NB4 (cell line): Measurements from ENCODE around the gene UST.

Experiments used
- DNase-seq: peaks from one replicate; pipeline ENCODE4 v3.0.0; 2010; ENCODE audit warnings: low read depth
- H3K4me3 ChIP-seq: one replicate; pipeline ENCODE4 v1.5.1; 2011; ENCODE audit warnings: mild to moderate bottlenecking, low read depth, low read length, moderate library complexity
- CTCF ChIP-seq: IDR thresholded peaks from one replicate; pipeline ENCODE4 v1.5.1; 2012; ENCODE audit warnings: low read depth, low read length
- MAX ChIP-seq: IDR thresholded peaks from 2 replicates; pipeline ENCODE4 v1.6.1; 2011; ENCODE audit warnings: low read depth, low read length
- MYC ChIP-seq: IDR thresholded peaks from 2 replicates; pipeline ENCODE4 v1.6.1; 2011; ENCODE audit warnings: low read depth, low read length
- POLR2A ChIP-seq: IDR thresholded peaks from 2 replicates; pipeline ENCODE4 v1.6.1; 2011; ENCODE audit warnings: mild to moderate bottlenecking; ENCODE audit not compliant: insufficient read length; ENCODE audit errors: extremely low read depth

UST gene

GRCh38 chr6:148959008-148959407 lies 212.2 kb downstream of the UST start:
- no peak for DNase-seq
- TF ChIP-seq POLR2A (no peak), CTCF (no peak), MAX (no peak), MYC (no peak)
- H3K4me3 ChIP-seq: no peak overlapping the region

- H3K4me3 ChIP-seq: no peak overlapping the region
- TF ChIP-seq MAX: no peak
- no peak for TF ChIP-seq POLR2A
- no peak for TF ChIP-seq CTCF
- TF ChIP-seq MYC: no peak
- no peak for DNase-seq
Observed at GRCh38 chr6:148959501-148959900, 212.7 kb downstream of the UST start.

- no peak for TF ChIP-seq MYC
- no peak for TF ChIP-seq MAX
- TF ChIP-seq CTCF: no peak
- no peak for TF ChIP-seq POLR2A
- DNase-seq: no peak
- H3K4me3 ChIP-seq: no peak overlapping the region
Observed at GRCh38 chr6:148962854-148963515, 216.2 kb downstream of the UST start.

GRCh38 chr6:148963738-148964137 lies 216.9 kb downstream of the UST start:
- H3K4me3 ChIP-seq: no peak overlapping the region
- DNase-seq: no peak
- TF ChIP-seq CTCF (no peak), MAX (no peak), MYC (no peak), POLR2A (no peak)

GRCh38 chr6:148964467-148964866 lies 217.6 kb downstream of the UST start:
- no peak overlapping the region for H3K4me3 ChIP-seq
- no peak for DNase-seq
- TF ChIP-seq POLR2A (no peak), MYC (no peak), CTCF (no peak), MAX (no peak)

GRCh38 chr6:148965287-148965686 lies 218.5 kb downstream of the UST start:
- no peak for DNase-seq
- H3K4me3 ChIP-seq: no peak overlapping the region
- TF ChIP-seq MYC (no peak), MAX (no peak), POLR2A (no peak), CTCF (no peak)
